GM10266 (cell line): ENCODE data around the gene KIAA0232.

Experiments
- DNase-seq: peaks from one replicate; pipeline ENCODE4 v3.0.0; 2012; ENCODE audit errors: extremely low spot score
- CTCF ChIP-seq: IDR thresholded peaks from 2 replicates; pipeline ENCODE4 v1.5.1; 2012; ENCODE audit warnings: mild to moderate bottlenecking, low read depth; ENCODE audit not compliant: control insufficient read depth, insufficient read depth; ENCODE audit errors: missing control alignments

KIAA0232 gene

GRCh38 chr4:6771229-6771671 lies 11.3 kb upstream of the KIAA0232 start:
- DNase-seq = no peak
- no peak for TF ChIP-seq CTCF

- TF ChIP-seq CTCF = no peak
- no peak for DNase-seq
Observed at GRCh38 chr4:6772223-6772928, 10.2 kb upstream of the KIAA0232 start.

- DNase-seq = no peak
- TF ChIP-seq CTCF = no peak
Observed at GRCh38 chr4:6773106-6773505, 9.4 kb upstream of the KIAA0232 start.

- DNase-seq = no peak
Observed at GRCh38 chr4:6773616-6774540, 8.6 kb upstream of the KIAA0232 start.

GRCh38 chr4:6775746-6776145 lies 6.8 kb upstream of the KIAA0232 start:
- TF ChIP-seq CTCF = no peak

More at GRCh38 chr4:6773616-6774540, 8.6 kb upstream of the KIAA0232 start:
- no peak for TF ChIP-seq CTCF

GRCh38 chr4:6776920-6777635 lies 5.4 kb upstream of the KIAA0232 start:
- TF ChIP-seq CTCF = no peak

More at GRCh38 chr4:6775746-6776145, 6.8 kb upstream of the KIAA0232 start:
- no peak for DNase-seq

More at GRCh38 chr4:6776920-6777635, 5.4 kb upstream of the KIAA0232 start:
- no peak for DNase-seq
